K562 (cell line): Measurements from ENCODE around the gene BSPRY. TPM values are rescaled to one million over a fixed set of nuclear protein-coding genes. Genes with fewer than 3 reads are reported as not detected.

Experiments used
- ESRRA ChIP-seq: fragments of 450-650 bp; IDR thresholded peaks from 2 replicates; pipeline ENCODE4 v1.6.1; 2014; ENCODE audit warnings: low read depth, mild to moderate bottlenecking, moderate library complexity, borderline replicate concordance
- LARP7 ChIP-seq: fragments of 450-650 bp; IDR thresholded peaks from 2 replicates; pipeline ENCODE4 v1.6.1; 2016
- MCM7 ChIP-seq, 2 experiments: fragments of 450-650 bp; IDR thresholded peaks; 2 replicates each; pipeline ENCODE4 v1.6.1; 2016 to 2018
- PPARD ChIP-seq: fragments of 250-450 bp; sonication (Bioruptor Pico); IDR thresholded peaks from 2 replicates; pipeline ENCODE4 v1.8.0; 2022; ENCODE audit warnings: inconsistent platforms, mild to moderate bottlenecking, moderate library complexity
- SRSF9 ChIP-seq: fragments of 200-400 bp; formaldehyde crosslinking; IDR thresholded peaks from 2 replicates; pipeline ENCODE4 v1.6.1; 2017; ENCODE audit warnings: low read depth, low read length, borderline replicate concordance
- ZNF184 ChIP-seq: sonication (generic); formaldehyde crosslinking; IDR thresholded peaks from 2 replicates; pipeline ENCODE4 v1.5.0; 2020; ENCODE audit warnings: missing genetic modification reagents
- ZNF589 ChIP-seq: fragments of 200-800 bp; sonication (Bioruptor generic); IDR thresholded peaks from 2 replicates; pipeline ENCODE4 v1.6.1; 2016; ENCODE audit warnings: low read depth, missing genetic modification characterization, missing compliant biosample characterization
- polyA plus RNA-seq, 8 experiments: library from polyadenylated mRNA; depleted of rRNA in 4 of 8; stranded (reverse) in 5 of 8; unstranded in 3 of 8; fragments of >200 nt; fragmentation: Nextera tagmentation in 2 of 8; fragmentation: Illumina TruSeq in 1 of 8; extraction: Ambion mirVana in 2 of 8; extraction: Trizol in 1 of 8; gene quantifications; 2 replicates each; pipeline versions ENCODE4 v1.2.1 to v1.2.3, GENCODE V29; 2011 to 2014; ENCODE audit warnings: inconsistent platforms in 1 of 8, missing spikeins in 1 of 8
- total RNA-seq, 7 experiments: library from RNA; depleted of rRNA in 6 of 7; stranded (reverse); fragments of >200 nt in 6 of 7; fragmentation: Illumina TruSeq in 2 of 7; extraction: Trizol in 2 of 7; gene quantifications; 2 replicates each; pipeline versions ENCODE4 v1.2.1 to v1.2.3, GENCODE V29; 2011 to 2021; ENCODE audit warnings: low replicate concordance in 1 of 7
- TF ChIP-seq, protein P1 (sequence below): fragments of 450-650 bp; conservative IDR thresholded peaks from 2 replicates; pipeline ENCODE4 v1.6.1; 2016; ENCODE audit warnings: missing genetic modification characterization, low read depth, mild to moderate bottlenecking, control low read depth, missing compliant biosample characterization
- TF ChIP-seq, protein P2 (sequence below): fragments of 250-450 bp; sonication (Bioruptor Pico); IDR thresholded peaks from 2 replicates; pipeline ENCODE4 v1.9.0; 2021; ENCODE audit warnings: mild to moderate bottlenecking, inconsistent platforms
- TF ChIP-seq, protein P3 (sequence below): sonication (generic); formaldehyde crosslinking; IDR thresholded peaks from 2 replicates; pipeline ENCODE4 v1.8.1; 2023; ENCODE audit warnings: mild to moderate bottlenecking, missing genetic modification reagents
- TF ChIP-seq, protein P4 (sequence below): fragments of 250-450 bp; sonication (Bioruptor Pico); IDR thresholded peaks from 2 replicates; pipeline ENCODE4 v1.6.1; 2021; ENCODE audit warnings: mild to moderate bottlenecking

Gene BSPRY
- total and polyA plus RNA-seq, 9 of the 15 experiments (the other 6 are each of a cell fraction or from before 2014, with no cell fraction given), result 0.07 to 0.67 (median 0.18) TPM

DNA sequence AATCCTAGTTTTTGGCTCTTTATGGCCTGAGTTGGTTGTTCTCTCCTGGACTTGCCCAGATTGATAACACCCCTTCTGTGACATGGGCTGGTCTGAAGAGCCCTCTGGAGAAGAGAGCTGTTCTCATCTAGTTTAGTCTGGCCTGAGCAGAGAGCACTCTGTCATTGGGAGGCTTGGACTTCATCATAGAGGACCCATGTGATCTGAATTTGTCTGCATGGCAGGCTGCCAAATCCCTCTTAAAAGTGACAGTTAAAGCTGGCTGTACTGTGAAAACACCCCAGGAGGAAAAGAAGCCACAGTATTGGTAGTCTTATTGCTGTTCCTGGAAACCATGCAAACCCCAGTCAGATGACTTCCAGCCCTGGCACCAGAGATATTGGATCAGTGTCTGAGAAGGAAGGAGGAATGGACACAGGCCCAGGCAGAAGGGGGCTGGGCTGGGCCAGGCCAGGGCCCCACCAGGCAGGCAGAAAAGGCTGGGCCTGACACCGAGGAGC is 5.6 kb upstream of the BSPRY start (continued):
- TF ChIP-seq, protein P1, sequence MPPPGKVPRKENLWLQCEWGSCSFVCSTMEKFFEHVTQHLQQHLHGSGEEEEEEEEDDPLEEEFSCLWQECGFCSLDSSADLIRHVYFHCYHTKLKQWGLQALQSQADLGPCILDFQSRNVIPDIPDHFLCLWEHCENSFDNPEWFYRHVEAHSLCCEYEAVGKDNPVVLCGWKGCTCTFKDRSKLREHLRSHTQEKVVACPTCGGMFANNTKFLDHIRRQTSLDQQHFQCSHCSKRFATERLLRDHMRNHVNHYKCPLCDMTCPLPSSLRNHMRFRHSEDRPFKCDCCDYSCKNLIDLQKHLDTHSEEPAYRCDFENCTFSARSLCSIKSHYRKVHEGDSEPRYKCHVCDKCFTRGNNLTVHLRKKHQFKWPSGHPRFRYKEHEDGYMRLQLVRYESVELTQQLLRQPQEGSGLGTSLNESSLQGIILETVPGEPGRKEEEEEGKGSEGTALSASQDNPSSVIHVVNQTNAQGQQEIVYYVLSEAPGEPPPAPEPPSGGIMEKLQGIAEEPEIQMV (tag), result no peak
- TF ChIP-seq ESRRA (no peak), LARP7 (no peak), MCM7 (IDR thresholded peaks at IDR 0.05) (no peak), SRSF9 (no peak), PPARD (CRISPR knock-in tag) (no peak), ZNF589 (CRISPR knock-in tag) (no peak), ZNF184 (CRISPR knock-in tag) (no peak)
- TF ChIP-seq, protein P2, sequence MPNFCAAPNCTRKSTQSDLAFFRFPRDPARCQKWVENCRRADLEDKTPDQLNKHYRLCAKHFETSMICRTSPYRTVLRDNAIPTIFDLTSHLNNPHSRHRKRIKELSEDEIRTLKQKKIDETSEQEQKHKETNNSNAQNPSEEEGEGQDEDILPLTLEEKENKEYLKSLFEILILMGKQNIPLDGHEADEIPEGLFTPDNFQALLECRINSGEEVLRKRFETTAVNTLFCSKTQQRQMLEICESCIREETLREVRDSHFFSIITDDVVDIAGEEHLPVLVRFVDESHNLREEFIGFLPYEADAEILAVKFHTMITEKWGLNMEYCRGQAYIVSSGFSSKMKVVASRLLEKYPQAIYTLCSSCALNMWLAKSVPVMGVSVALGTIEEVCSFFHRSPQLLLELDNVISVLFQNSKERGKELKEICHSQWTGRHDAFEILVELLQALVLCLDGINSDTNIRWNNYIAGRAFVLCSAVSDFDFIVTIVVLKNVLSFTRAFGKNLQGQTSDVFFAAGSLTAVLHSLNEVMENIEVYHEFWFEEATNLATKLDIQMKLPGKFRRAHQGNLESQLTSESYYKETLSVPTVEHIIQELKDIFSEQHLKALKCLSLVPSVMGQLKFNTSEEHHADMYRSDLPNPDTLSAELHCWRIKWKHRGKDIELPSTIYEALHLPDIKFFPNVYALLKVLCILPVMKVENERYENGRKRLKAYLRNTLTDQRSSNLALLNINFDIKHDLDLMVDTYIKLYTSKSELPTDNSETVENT (CRISPR knock-in tag), result no peak
- TF ChIP-seq, protein P3, sequence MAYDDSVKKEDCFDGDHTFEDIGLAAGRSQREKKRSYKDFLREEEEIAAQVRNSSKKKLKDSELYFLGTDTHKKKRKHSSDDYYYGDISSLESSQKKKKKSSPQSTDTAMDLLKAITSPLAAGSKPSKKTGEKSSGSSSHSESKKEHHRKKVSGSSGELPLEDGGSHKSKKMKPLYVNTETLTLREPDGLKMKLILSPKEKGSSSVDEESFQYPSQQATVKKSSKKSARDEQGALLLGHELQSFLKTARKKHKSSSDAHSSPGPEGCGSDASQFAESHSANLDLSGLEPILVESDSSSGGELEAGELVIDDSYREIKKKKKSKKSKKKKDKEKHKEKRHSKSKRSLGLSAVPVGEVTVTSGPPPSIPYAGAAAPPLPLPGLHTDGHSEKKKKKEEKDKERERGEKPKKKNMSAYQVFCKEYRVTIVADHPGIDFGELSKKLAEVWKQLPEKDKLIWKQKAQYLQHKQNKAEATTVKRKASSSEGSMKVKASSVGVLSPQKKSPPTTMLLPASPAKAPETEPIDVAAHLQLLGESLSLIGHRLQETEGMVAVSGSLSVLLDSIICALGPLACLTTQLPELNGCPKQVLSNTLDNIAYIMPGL (CRISPR knock-in tag), result no peak
- TF ChIP-seq, protein P4, sequence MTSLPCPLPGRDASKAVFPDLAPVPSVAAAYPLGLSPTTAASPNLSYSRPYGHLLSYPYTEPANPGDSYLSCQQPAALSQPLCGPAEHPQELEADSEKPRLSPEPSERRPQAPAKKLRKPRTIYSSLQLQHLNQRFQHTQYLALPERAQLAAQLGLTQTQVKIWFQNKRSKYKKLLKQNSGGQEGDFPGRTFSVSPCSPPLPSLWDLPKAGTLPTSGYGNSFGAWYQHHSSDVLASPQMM (CRISPR knock-in tag), result no peak
- TF ChIP-seq, all 486 proteins: peak for 44
